PC-3 (cell line): ENCODE data around the gene CYP1A1. TPM values are rescaled to one million over a fixed set of nuclear protein-coding genes. Genes with fewer than 3 reads are reported as not detected.

Experiments used
- ATAC-seq: fragments of 200-7000 bp; cut with Tn5 transposase; 2 replicates; pipeline ENCODE4 v1.9.1; 2020; ENCODE audit warnings: mild to moderate bottlenecking, moderate library complexity
- BruUV-seq: library from RNA; stranded (reverse); fragments of 400-500 nt; replicated peaks from 2 replicates; lab custom pipeline; 2021; lab: Mats Ljungman, UMichigan
- CTCF ChIA-PET: fragments of 300-600 bp; sonication (Branson Sonifier 250); formaldehyde crosslinking; loops from one replicate; lab custom pipeline; 2022; ENCODE audit warnings: antibody characterized with exemption; lab: Charles Lee
- POLR2A ChIA-PET: fragments of 300-600 bp; sonication (Branson Sonifier 250); formaldehyde crosslinking; loops from one replicate; lab custom pipeline; 2022; ENCODE audit warnings: antibody characterized with exemption; ENCODE audit not compliant: unreplicated experiment; lab: Charles Lee
- DNase-seq: peaks from one replicate; pipeline ENCODE4 v3.0.0-alpha.2; 2015
- H2AFZ ChIP-seq: fragments of 300-600 bp; sonication (generic); 2 replicates; pipeline ENCODE4 v1.6.0; 2016; ENCODE audit warnings: antibody characterized with exemption, low read length
- H3F3A ChIP-seq: fragments of 300-600 bp; sonication (generic); one replicate; pipeline ENCODE4 v1.6.0; 2017; ENCODE audit warnings: antibody characterized with exemption, low read length, control low read depth, mild to moderate bottlenecking; ENCODE audit not compliant: unreplicated experiment
- H3K27ac ChIP-seq: fragments of 300-600 bp; sonication (generic); 2 replicates; pipeline ENCODE4 v1.5.1; 2016; ENCODE audit warnings: mild to moderate bottlenecking, low read length
- H3K27me3 ChIP-seq: fragments of 300-600 bp; sonication (generic); 2 replicates; pipeline ENCODE4 v1.6.1; 2016; ENCODE audit warnings: low read length, mixed read lengths
- H3K36me3 ChIP-seq: fragments of 300-600 bp; sonication (generic); 2 replicates; pipeline ENCODE4 v1.6.1; 2016; ENCODE audit warnings: low read depth, mixed run types, low read length, mixed read lengths
- H3K4me1 ChIP-seq: fragments of 300-600 bp; sonication (generic); 2 replicates; pipeline ENCODE4 v1.5.1; 2016; ENCODE audit warnings: low read length; ENCODE audit not compliant: insufficient read depth
- H3K4me2 ChIP-seq: fragments of 300-600 bp; sonication (generic); 2 replicates; pipeline ENCODE4 v1.6.0; 2016; ENCODE audit warnings: low read length
- H3K4me3 ChIP-seq: fragments of 300-600 bp; sonication (generic); 2 replicates; pipeline ENCODE4 v1.5.1; 2016; ENCODE audit warnings: mild to moderate bottlenecking, low read length, mixed read lengths
- H3K79me2 ChIP-seq: fragments of 300-600 bp; sonication (generic); 2 replicates; pipeline ENCODE4 v1.6.1; 2017; ENCODE audit warnings: low read length, mixed read lengths
- H3K9ac ChIP-seq: fragments of 300-600 bp; sonication (generic); 2 replicates; pipeline ENCODE4 v1.6.0; 2016; ENCODE audit warnings: mild to moderate bottlenecking, low read length
- H3K9me2 ChIP-seq: fragments of 300-600 bp; sonication (generic); replicated peaks from 2 replicates; pipeline ENCODE4 v1.6.1; 2016; ENCODE audit warnings: mixed run types, low read length, mixed read lengths
- H3K9me3 ChIP-seq: fragments of 300-600 bp; sonication (generic); 2 replicates; pipeline ENCODE4 v1.6.1; 2016; ENCODE audit warnings: low read length, mixed read lengths
- H4K20me1 ChIP-seq: fragments of 300-600 bp; sonication (generic); 2 replicates; pipeline ENCODE4 v1.6.1; 2016; ENCODE audit warnings: low read length, mixed read lengths
- EZH2 ChIP-seq: fragments of 300-600 bp; sonication (generic); IDR thresholded peaks from one replicate; pipeline ENCODE4 v1.6.1; 2017; ENCODE audit warnings: antibody characterized with exemption, mild to moderate bottlenecking, low read length; ENCODE audit not compliant: unreplicated experiment
- EZH2phosphoT487 ChIP-seq: fragments of 300-600 bp; sonication (generic); IDR thresholded peaks from 2 replicates; pipeline ENCODE4 v1.6.1; 2018; ENCODE audit warnings: mild to moderate bottlenecking, antibody characterized with exemption, low read length, borderline replicate concordance
- intact Hi-C: fragments of 100-400 bp; cut with micrococcal nuclease; formaldehyde crosslinking; loops from 2 replicates; pipeline ENCODE4 v1.9.0; 2023
- total RNA-seq: library from RNA; depleted of rRNA; stranded (reverse); fragments of >200 nt; gene quantifications from 2 replicates; pipeline ENCODE4 v1.2.3, GENCODE V29; 2014
- TF ChIP-seq, protein P1 (sequence below): fragments of 300-600 bp; sonication (generic); conservative IDR thresholded peaks from 2 replicates; pipeline ENCODE4 v1.5.1; 2017; ENCODE audit warnings: antibody characterized with exemption, low read depth, mild to moderate bottlenecking, low read length

Gene CYP1A1
- total RNA-seq, 1 experiment from 2014 or later = 2.3 TPM

DNA sequence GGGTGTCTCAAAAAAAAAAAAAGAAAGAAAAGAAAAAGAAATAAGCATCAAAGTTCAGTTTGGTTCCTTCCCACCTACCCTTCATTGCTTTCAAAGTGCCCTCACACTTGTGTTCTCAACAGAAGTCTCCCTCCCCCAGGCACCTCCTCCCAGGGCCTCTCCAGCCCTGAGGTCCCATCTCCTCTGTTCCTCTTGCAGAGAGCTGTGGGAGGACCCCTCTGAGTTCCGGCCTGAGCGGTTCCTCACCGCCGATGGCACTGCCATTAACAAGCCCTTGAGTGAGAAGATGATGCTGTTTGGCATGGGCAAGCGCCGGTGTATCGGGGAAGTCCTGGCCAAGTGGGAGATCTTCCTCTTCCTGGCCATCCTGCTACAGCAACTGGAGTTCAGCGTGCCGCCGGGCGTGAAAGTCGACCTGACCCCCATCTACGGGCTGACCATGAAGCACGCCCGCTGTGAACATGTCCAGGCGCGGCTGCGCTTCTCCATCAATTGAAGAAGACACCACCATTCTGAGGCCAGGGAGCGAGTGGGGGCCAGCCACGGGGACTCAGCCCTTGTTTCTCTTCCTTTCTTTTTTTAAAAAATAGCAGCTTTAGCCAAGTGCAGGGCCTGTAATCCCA, 29.4 kb upstream of the CYP1A1 start:
- BruUV-seq = no TSS peak
- Histone ChIP-seq H3F3A (no peaks in the 10 kb centered on the region), H3K4me3 (no peak overlapping the region), H3K36me3 (no peaks in the 10 kb centered on the region), H2AFZ (no peak overlapping the region), H3K4me2 (no peak overlapping the region), H3K9ac (no peak overlapping the region), H3K79me2 (no peaks in the 10 kb centered on the region), H3K27me3 (no peaks in the 10 kb centered on the region), H3K27ac (no peak overlapping the region), H3K4me1 (no peaks in the 10 kb centered on the region), H3K9me3 (no peaks in the 10 kb centered on the region), H3K9me2 (no peaks in the 10 kb centered on the region), H4K20me1 (no peaks in the 10 kb centered on the region)
- CTCF ChIA-PET = no interaction called here
- intact Hi-C loops = no loop called here
- TF ChIP-seq EZH2 (no peak), EZH2phosphoT487 (no peak)
- TF ChIP-seq, protein P1, sequence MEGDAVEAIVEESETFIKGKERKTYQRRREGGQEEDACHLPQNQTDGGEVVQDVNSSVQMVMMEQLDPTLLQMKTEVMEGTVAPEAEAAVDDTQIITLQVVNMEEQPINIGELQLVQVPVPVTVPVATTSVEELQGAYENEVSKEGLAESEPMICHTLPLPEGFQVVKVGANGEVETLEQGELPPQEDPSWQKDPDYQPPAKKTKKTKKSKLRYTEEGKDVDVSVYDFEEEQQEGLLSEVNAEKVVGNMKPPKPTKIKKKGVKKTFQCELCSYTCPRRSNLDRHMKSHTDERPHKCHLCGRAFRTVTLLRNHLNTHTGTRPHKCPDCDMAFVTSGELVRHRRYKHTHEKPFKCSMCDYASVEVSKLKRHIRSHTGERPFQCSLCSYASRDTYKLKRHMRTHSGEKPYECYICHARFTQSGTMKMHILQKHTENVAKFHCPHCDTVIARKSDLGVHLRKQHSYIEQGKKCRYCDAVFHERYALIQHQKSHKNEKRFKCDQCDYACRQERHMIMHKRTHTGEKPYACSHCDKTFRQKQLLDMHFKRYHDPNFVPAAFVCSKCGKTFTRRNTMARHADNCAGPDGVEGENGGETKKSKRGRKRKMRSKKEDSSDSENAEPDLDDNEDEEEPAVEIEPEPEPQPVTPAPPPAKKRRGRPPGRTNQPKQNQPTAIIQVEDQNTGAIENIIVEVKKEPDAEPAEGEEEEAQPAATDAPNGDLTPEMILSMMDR = no peak
- no peak for DNase-seq
- POLR2A ChIA-PET = no interaction called here
- ATAC-seq = no peak

DNA sequence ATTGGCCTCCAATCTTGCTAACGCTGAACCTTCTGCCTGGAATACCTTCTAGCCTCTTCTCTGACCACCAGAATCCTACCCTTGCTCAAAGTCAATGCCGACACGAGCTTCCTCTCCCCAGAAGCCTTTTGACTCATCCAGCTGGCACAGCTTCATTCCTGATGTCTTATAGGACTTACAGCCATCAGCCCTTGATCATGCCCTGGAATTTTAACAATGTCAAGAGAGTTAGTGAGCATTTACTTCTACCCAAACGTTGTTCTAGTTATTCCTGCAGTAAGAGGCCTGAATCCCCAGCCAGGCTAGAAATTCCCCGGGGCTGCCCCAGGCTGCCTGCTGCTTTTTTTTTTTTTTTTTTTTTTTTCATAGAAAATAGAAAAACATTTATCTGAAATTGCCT, 27.2 kb upstream of the CYP1A1 start:
- no peak overlapping the region for H3K4me3 ChIP-seq
- ChIA-PET CTCF (interaction anchor here (0.7 kb wide), 1 partner anchor 18 kb away, joined by 3 read pairs; no protein-coding TSS in a partner anchor), POLR2A (no interaction called here)
- BruUV-seq = no TSS peak
- no peaks in the 10 kb centered on the region for H4K20me1 ChIP-seq
- H3K36me3 ChIP-seq = no peaks in the 10 kb centered on the region
- no peaks in the 10 kb centered on the region for H3K4me1 ChIP-seq
- no peaks in the 10 kb centered on the region for H3F3A ChIP-seq
- TF ChIP-seq EZH2phosphoT487 (no peak), EZH2 (no peak)
- TF ChIP-seq, protein P1 = no peak
- DNase-seq (peak; percentile 65), ATAC-seq (peak; percentile 49; the same call in 1 of the 2 replicates)
- H3K9ac ChIP-seq = no peak overlapping the region
- no peaks in the 10 kb centered on the region for H3K9me2 ChIP-seq
- no peak overlapping the region for H2AFZ ChIP-seq
- intact Hi-C loops = no loop called here
- H3K27ac ChIP-seq = no peak overlapping the region
- no peaks in the 10 kb centered on the region for H3K27me3 ChIP-seq
- no peaks in the 10 kb centered on the region for H3K9me3 ChIP-seq
- H3K4me2 ChIP-seq = no peak overlapping the region
- no peaks in the 10 kb centered on the region for H3K79me2 ChIP-seq

DNA sequence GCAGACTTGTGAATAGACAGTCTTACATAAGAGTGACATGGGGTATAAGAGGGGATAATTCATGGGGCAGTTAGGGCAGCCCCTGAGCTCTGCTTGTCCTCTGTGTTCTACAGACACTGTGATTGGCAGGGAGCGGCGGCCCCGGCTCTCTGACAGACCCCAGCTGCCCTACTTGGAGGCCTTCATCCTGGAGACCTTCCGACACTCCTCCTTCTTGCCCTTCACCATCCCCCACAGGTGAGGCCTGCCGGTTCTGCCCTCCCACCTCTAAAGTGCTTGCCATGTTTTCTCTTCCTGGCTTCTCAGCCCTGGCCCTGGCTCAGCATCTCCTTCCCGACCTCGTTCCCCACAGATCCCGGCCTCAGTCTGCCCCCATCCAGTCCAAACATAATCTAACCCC, 26.7 kb upstream of the CYP1A1 start:
- TF ChIP-seq EZH2 (no peak), EZH2phosphoT487 (no peak)
- TF ChIP-seq, protein P1 = no peak
- POLR2A ChIA-PET = no interaction called here
- no peak overlapping the region for H2AFZ ChIP-seq
- H3K9ac ChIP-seq = no peak overlapping the region
- H3K4me1 ChIP-seq = no peaks in the 10 kb centered on the region
- no peak overlapping the region for H3K4me3 ChIP-seq
- H3K9me3 ChIP-seq = no peaks in the 10 kb centered on the region
- H3K9me2 ChIP-seq = no peaks in the 10 kb centered on the region
- no peaks in the 10 kb centered on the region for H3F3A ChIP-seq
- no peaks in the 10 kb centered on the region for H3K79me2 ChIP-seq
- no peak for DNase-seq
- intact Hi-C loops = no loop called here
- no peak for ATAC-seq
- H3K4me2 ChIP-seq = no peak overlapping the region
- H3K27me3 ChIP-seq = no peaks in the 10 kb centered on the region
- H3K36me3 ChIP-seq = no peaks in the 10 kb centered on the region
- no TSS peak for BruUV-seq
- CTCF ChIA-PET = interaction anchor here (0.7 kb wide), 1 partner anchor 19 kb away, joined by 3 read pairs; no protein-coding TSS in a partner anchor
- H4K20me1 ChIP-seq = no peaks in the 10 kb centered on the region
- no peak overlapping the region for H3K27ac ChIP-seq
